Common myeloid progenitor, CD34-positive (primary cell): ENCODE measurements around the gene ZNF846.

Experiments used
- CTCF ChIA-PET: fragments of 350-600 bp; sonication (Branson Sonifier 250); formaldehyde crosslinking; loops from one replicate; lab custom pipeline; 2021; ENCODE audit warnings: antibody characterized with exemption; lab: Charles Lee
- POLR2A ChIA-PET: fragments of 350-600 bp; sonication (Branson Sonifier 250); formaldehyde crosslinking; loops from one replicate; lab custom pipeline; 2021; ENCODE audit warnings: antibody characterized with exemption; lab: Charles Lee
- DNase-seq, 3 donors: peaks; one replicate each; pipeline versions ENCODE4 v3.0.0 to v3.0.0-alpha.2; 2013
- H3K27ac ChIP-seq, 2 experiments: 1 replicate in 1 of 2; 2 replicates in 1 of 2; pipeline ENCODE4 v1.7.0; 2013; ENCODE audit warnings: inconsistent platforms in 2 of 2, low read length in 2 of 2, mild to moderate bottlenecking in 2 of 2, low read depth in 1 of 2, moderate library complexity in 1 of 2; ENCODE audit not compliant: severe bottlenecking in 2 of 2, insufficient read depth in 1 of 2, poor library complexity in 1 of 2
- H3K27me3 ChIP-seq, 5 experiments: replicated peaks in 2 of 5; 1 replicate in 3 of 5; 2 replicates in 2 of 5; pipeline versions ENCODE4 v1.6.1 to v1.7.0; 2013; ENCODE audit warnings: low read length in 4 of 5, mild to moderate bottlenecking in 2 of 5, moderate library complexity in 2 of 5, inconsistent platforms in 1 of 5; ENCODE audit not compliant: insufficient read depth in 5 of 5, control insufficient read depth in 4 of 5
- H3K36me3 ChIP-seq, 4 experiments: 1 replicate in 2 of 4; 2 replicates in 2 of 4; pipeline versions ENCODE4 v1.6.1 to v1.7.0; 2013; ENCODE audit warnings: low read length in 3 of 4, control low read depth in 1 of 4, mild to moderate bottlenecking in 1 of 4; ENCODE audit not compliant: control insufficient read depth in 4 of 4, insufficient read depth in 4 of 4
- H3K4me1 ChIP-seq, 4 experiments: 1 replicate in 3 of 4; 2 replicates in 1 of 4; pipeline versions ENCODE4 v1.6.1 to v1.7.1; 2013; ENCODE audit warnings: low read length in 3 of 4, mild to moderate bottlenecking in 3 of 4, control low read depth in 1 of 4, inconsistent platforms in 1 of 4, moderate library complexity in 1 of 4; ENCODE audit not compliant: control insufficient read depth in 4 of 4, insufficient read depth in 4 of 4; ENCODE audit errors: control extremely low read depth in 1 of 4
- H3K4me3 ChIP-seq, 7 experiments: 1 replicate in 4 of 7; 2 replicates in 3 of 7; pipeline versions ENCODE4 v1.5.1 to v1.7.0; 2013; ENCODE audit warnings: mild to moderate bottlenecking in 7 of 7, low read length in 6 of 7, moderate library complexity in 6 of 7, inconsistent platforms in 2 of 7, low read depth in 2 of 7, control low read depth in 1 of 7; ENCODE audit not compliant: insufficient read depth in 4 of 7, control insufficient read depth in 1 of 7; ENCODE audit errors: extremely low read depth in 1 of 7
- H3K9me3 ChIP-seq, 5 experiments: 1 replicate in 4 of 5; 2 replicates in 1 of 5; pipeline versions ENCODE4 v1.6.1 to v1.7.1; 2013; ENCODE audit warnings: low read length in 4 of 5, mild to moderate bottlenecking in 2 of 5, inconsistent platforms in 1 of 5, low read depth in 1 of 5, moderate library complexity in 1 of 5; ENCODE audit not compliant: control insufficient read depth in 4 of 5, insufficient read depth in 2 of 5; ENCODE audit errors: control extremely low read depth in 1 of 5
- WGBS: methylation state at CpG from one replicate; pipeline ENCODE4 v1.1.5; 2013; ENCODE audit not compliant: insufficient coverage; 5-methylcytosine and 5-hydroxymethylcytosine counted together

Gene ZNF846

GRCh38 chr19:9720541-9720940 is 48.0 kb downstream of the ZNF846 start:
- DNase-seq: no peak
- no peak overlapping the region for H3K27ac ChIP-seq
- no peaks in the 10 kb centered on the region for H3K36me3 ChIP-seq
- POLR2A ChIA-PET: no interaction called here
- CTCF ChIA-PET: no interaction called here
- H3K4me1 ChIP-seq: peaks cover 4 to 10% (median 5%) of the 10 kb centered on the region in 4 experiments
- H3K27me3 ChIP-seq: peaks cover 0 to 2% (median 0%) of the 10 kb centered on the region in 5 experiments
- H3K4me3 ChIP-seq: no peak overlapping the region
- 97% methylated on average over 4 of the region's 4 CpGs for WGBS
- peaks cover 0 to 17% (median 3%) of the 10 kb centered on the region in 5 experiments for H3K9me3 ChIP-seq

GRCh38 chr19:9711815-9712214 is 56.7 kb downstream of the ZNF846 start:
- DNase-seq: no peak
- ChIA-PET POLR2A (no interaction called here), CTCF (no interaction called here)
- H3K4me3 ChIP-seq: no peak overlapping the region
- peaks cover 0 to 2% (median 0%) of the 10 kb centered on the region in 5 experiments for H3K27me3 ChIP-seq
- H3K9me3 ChIP-seq: peaks cover 1 to 13% (median 11%) of the 10 kb centered on the region in 5 experiments
- H3K36me3 ChIP-seq: no peaks in the 10 kb centered on the region
- H3K27ac ChIP-seq: no peak overlapping the region
- WGBS: 100% methylated on average over 3 of the region's 3 CpGs
- H3K4me1 ChIP-seq: no peaks in the 10 kb centered on the region

GRCh38 chr19:9709305-9709704 is 59.2 kb downstream of the ZNF846 start:
- no peaks in the 10 kb centered on the region for H3K4me1 ChIP-seq
- ChIA-PET CTCF (no interaction called here), POLR2A (no interaction called here)
- WGBS: no CpG with 5 or more reads among the region's 1 CpG
- H3K27me3 ChIP-seq: no peaks in the 10 kb centered on the region
- peak in 1 of 3 donors; percentile 36 for DNase-seq
- peaks cover 1 to 15% (median 11%) of the 10 kb centered on the region in 5 experiments for H3K9me3 ChIP-seq
- no peaks in the 10 kb centered on the region for H3K36me3 ChIP-seq
- H3K27ac ChIP-seq: no peak overlapping the region
- no peak overlapping the region for H3K4me3 ChIP-seq

- Histone ChIP-seq H3K4me1 (no peaks in the 10 kb centered on the region), H3K4me3 (no peak overlapping the region), H3K36me3 (no peaks in the 10 kb centered on the region), H3K27me3 (no peaks in the 10 kb centered on the region), H3K27ac (no peak overlapping the region), H3K9me3 (peaks cover 1 to 10% (median 5%) of the 10 kb centered on the region in 5 experiments)
- POLR2A ChIA-PET: no interaction called here
- CTCF ChIA-PET: no interaction called here
- WGBS: 97% methylated on average over 4 of the region's 6 CpGs
- peak in 1 of 3 donors; percentile 33 for DNase-seq
Observed at GRCh38 chr19:9705836-9706235, 62.7 kb downstream of the ZNF846 start.

- H3K9me3 ChIP-seq: peaks cover 0 to 15% (median 8%) of the 10 kb centered on the region in 5 experiments
- no peak overlapping the region for H3K4me3 ChIP-seq
- WGBS: 92% methylated on average over 2 of the region's 6 CpGs
- H3K27me3 ChIP-seq: no peaks in the 10 kb centered on the region
- POLR2A ChIA-PET: no interaction called here
- H3K27ac ChIP-seq: no peak overlapping the region
- H3K4me1 ChIP-seq: no peaks in the 10 kb centered on the region
- no peak for DNase-seq
- CTCF ChIA-PET: no interaction called here
- no peaks in the 10 kb centered on the region for H3K36me3 ChIP-seq
Observed at GRCh38 chr19:9702186-9702585, 66.4 kb downstream of the ZNF846 start.
